Mesenchymal stem cell (in vitro differentiated cells and primary cell): ENCODE measurements around the gene PM20D2.

ENCODE experiments used
- DNase-seq: peaks from one replicate; pipeline ENCODE4 v3.0.0-alpha.2; 2013
- H2AFZ ChIP-seq: one replicate; pipeline ENCODE4 v1.6.1; 2013; ENCODE audit warnings: low read depth, mild to moderate bottlenecking, control low read depth, inconsistent platforms, low read length, moderate library complexity
- H2AK5ac ChIP-seq: 2 replicates; pipeline ENCODE4 v1.6.1; 2013; ENCODE audit warnings: low read length, moderate library complexity, mild to moderate bottlenecking, inconsistent platforms; ENCODE audit not compliant: severe bottlenecking
- H2BK120ac ChIP-seq: one replicate; pipeline ENCODE4 v1.6.1; 2013; ENCODE audit warnings: low read depth, mild to moderate bottlenecking, inconsistent platforms, low read length, moderate library complexity
- H2BK12ac ChIP-seq, 2 experiments: one replicate each; pipeline ENCODE4 v1.6.1; 2013; ENCODE audit warnings: inconsistent platforms in 2 of 2, low read length in 2 of 2, mild to moderate bottlenecking in 2 of 2, moderate library complexity in 2 of 2, control low read depth in 1 of 2
- H2BK15ac ChIP-seq: one replicate; pipeline ENCODE4 v1.6.1; 2013; ENCODE audit warnings: mild to moderate bottlenecking, low read depth, inconsistent platforms; ENCODE audit not compliant: poor library complexity, severe bottlenecking
- H2BK5ac ChIP-seq: 2 replicates; pipeline ENCODE4 v1.6.1; 2013; ENCODE audit warnings: low read depth, mild to moderate bottlenecking, low read length, control low read depth, inconsistent platforms; ENCODE audit not compliant: poor library complexity, severe bottlenecking
- H3K14ac ChIP-seq, 2 experiments: one replicate each; pipeline ENCODE4 v1.6.1; 2013; ENCODE audit warnings: inconsistent platforms in 2 of 2, low read length in 2 of 2, control low read depth in 1 of 2, mild to moderate bottlenecking in 1 of 2, moderate library complexity in 1 of 2
- H3K18ac ChIP-seq, 2 experiments: one replicate each; pipeline ENCODE4 v1.6.1; 2013; ENCODE audit warnings: inconsistent platforms in 2 of 2, low read length in 2 of 2, control low read depth in 1 of 2, low read depth in 1 of 2, mild to moderate bottlenecking in 1 of 2
- H3K23ac ChIP-seq, 2 experiments: one replicate each; pipeline ENCODE4 v1.6.1; 2013; ENCODE audit warnings: inconsistent platforms in 2 of 2, low read length in 2 of 2, mild to moderate bottlenecking in 2 of 2, moderate library complexity in 2 of 2, control low read depth in 1 of 2
- H3K27ac ChIP-seq: 2 replicates; pipeline ENCODE4 v1.5.1; 2013; ENCODE audit warnings: mild to moderate bottlenecking, moderate library complexity, low read length, control low read depth, inconsistent platforms; ENCODE audit not compliant: poor library complexity, severe bottlenecking
- H3K27me3 ChIP-seq, 2 experiments: 2 replicates each; pipeline versions ENCODE4 v1.6.1 to v1.7.0; 2013; ENCODE audit warnings: low read length in 2 of 2, mild to moderate bottlenecking in 2 of 2, moderate library complexity in 2 of 2, control low read depth in 1 of 2, inconsistent platforms in 1 of 2; ENCODE audit not compliant: control insufficient read depth in 1 of 2, insufficient read depth in 1 of 2
- H3K36me3 ChIP-seq, 2 experiments: 2 replicates each; pipeline versions ENCODE4 v1.6.1 to v1.7.0; 2013; ENCODE audit warnings: low read length in 2 of 2, control low read depth in 1 of 2, inconsistent platforms in 1 of 2, low read depth in 1 of 2, mild to moderate bottlenecking in 1 of 2; ENCODE audit not compliant: insufficient read depth in 2 of 2, control insufficient read depth in 1 of 2
- H3K4ac ChIP-seq, 2 experiments: one replicate each; pipeline ENCODE4 v1.6.1; 2013; ENCODE audit warnings: inconsistent platforms in 2 of 2, low read length in 2 of 2, mild to moderate bottlenecking in 2 of 2, moderate library complexity in 2 of 2, control low read depth in 1 of 2, low read depth in 1 of 2
- H3K4me1 ChIP-seq: 2 replicates; pipeline ENCODE4 v1.6.1; 2013; ENCODE audit warnings: low read depth, low read length, control low read depth; ENCODE audit not compliant: control insufficient read depth, insufficient read depth
- H3K4me2 ChIP-seq: 2 replicates; pipeline ENCODE4 v1.6.1; 2013; ENCODE audit warnings: low read length, mild to moderate bottlenecking, inconsistent platforms; ENCODE audit not compliant: poor library complexity, severe bottlenecking
- H3K4me3 ChIP-seq, 2 experiments: 2 replicates each; pipeline versions ENCODE4 v1.5.1 to v1.7.0; 2013; ENCODE audit warnings: low read length in 2 of 2, mild to moderate bottlenecking in 2 of 2, control low read depth in 1 of 2, low read depth in 1 of 2; ENCODE audit not compliant: insufficient read depth in 1 of 2
- H3K79me1 ChIP-seq: replicated peaks from 2 replicates; pipeline ENCODE4 v1.6.1; 2013; ENCODE audit warnings: mild to moderate bottlenecking, control low read depth, low read length, inconsistent platforms; ENCODE audit not compliant: poor library complexity, severe bottlenecking
- H3K9ac ChIP-seq: 2 replicates; pipeline ENCODE4 v1.7.0; 2013; ENCODE audit warnings: mild to moderate bottlenecking, low read length, moderate library complexity
- H3K9me3 ChIP-seq: 2 replicates; pipeline ENCODE4 v1.7.0; 2013; ENCODE audit warnings: mild to moderate bottlenecking, low read length; ENCODE audit not compliant: control insufficient read depth
- H4K8ac ChIP-seq: one replicate; pipeline ENCODE4 v1.6.1; 2013; ENCODE audit warnings: inconsistent platforms, mild to moderate bottlenecking, low read length, moderate library complexity
- H4K91ac ChIP-seq: one replicate; pipeline ENCODE4 v1.6.1; 2013; ENCODE audit warnings: mild to moderate bottlenecking, low read length, inconsistent platforms
- WGBS: methylation state at CpG from one replicate; pipeline ENCODE4 v1.1.7; 2013; ENCODE audit warnings: mixed read lengths; 5-methylcytosine and 5-hydroxymethylcytosine counted together

The PM20D2 gene

DNA sequence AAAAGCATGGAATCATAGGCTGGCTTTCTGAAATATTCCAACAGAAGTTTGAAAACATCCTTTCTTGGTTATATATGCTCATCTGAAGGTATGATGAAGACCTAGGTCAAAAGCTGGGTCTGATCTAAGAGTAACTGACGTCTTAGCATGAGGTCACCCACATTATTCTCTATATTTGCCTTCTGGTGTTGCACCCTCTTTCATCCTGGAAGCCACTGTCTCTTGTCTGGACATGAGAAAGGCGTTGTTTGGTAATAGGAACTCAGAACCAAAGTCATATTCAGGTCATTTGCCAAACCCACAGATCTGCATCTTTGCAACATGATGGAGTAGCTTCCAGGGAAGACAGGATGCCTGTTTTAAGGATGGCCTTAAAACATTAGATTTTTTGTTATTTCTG is 53.7 kb downstream of the PM20D2 start:
- peaks cover 11% of the 10 kb centered on the region for H3K9me3 ChIP-seq

DNA sequence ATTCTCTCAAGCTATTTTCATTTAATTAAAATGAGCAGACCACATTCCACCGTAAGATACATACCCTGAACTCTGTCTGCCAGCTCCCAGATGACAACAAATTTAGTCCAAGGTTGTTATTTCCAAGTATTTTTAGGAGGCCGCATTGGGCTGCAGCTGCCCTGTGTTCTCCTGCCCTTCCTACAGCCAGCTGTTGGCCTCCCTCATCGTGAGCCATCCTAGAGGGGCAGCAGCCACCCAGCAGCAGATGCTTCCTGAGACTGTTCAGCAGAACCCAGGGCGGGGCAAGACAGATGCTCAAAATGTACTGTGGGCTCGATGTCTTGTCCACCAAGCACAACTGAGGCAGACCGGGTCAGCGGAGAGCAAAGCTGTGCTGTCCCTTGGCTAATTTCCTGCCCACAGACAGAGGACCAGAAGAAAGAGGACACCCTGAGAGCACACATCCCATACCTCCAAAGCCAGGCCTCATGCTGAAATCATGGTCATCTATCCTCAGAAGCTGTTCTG is 54.9 kb downstream of the PM20D2 start:
- Histone ChIP-seq H2BK5ac (no peak overlapping the region), H3K4me3 (no peak overlapping the region), H3K4me1 (no peaks in the 10 kb centered on the region), H3K4ac (no peak overlapping the region), H2AK5ac (no peak overlapping the region), H2BK15ac (no peak overlapping the region), H3K36me3 (no peaks in the 10 kb centered on the region), H3K27ac (no peak overlapping the region), H3K9ac (no peak overlapping the region), H2BK12ac (no peak overlapping the region), H4K8ac (no peak overlapping the region), H3K23ac (no peak overlapping the region), H3K27me3 (peaks cover 14 to 22% of the 10 kb centered on the region in 2 experiments), H4K91ac (no peak overlapping the region), H3K18ac (no peak overlapping the region), H3K79me1 (no peaks in the 10 kb centered on the region), H2AFZ (no peak overlapping the region), H3K9me3 (peaks cover 2% of the 10 kb centered on the region), H2BK120ac (no peak overlapping the region), H3K14ac (no peak overlapping the region), H3K4me2 (no peak overlapping the region)
- WGBS, result 89% methylated on average over 7 of the region's 7 CpGs
- DNase-seq, result no peak

More for the DNA sequence above, 53.7 kb downstream of the PM20D2 start:
- no peak overlapping the region for H3K27ac ChIP-seq
- H3K4me1 ChIP-seq, result no peaks in the 10 kb centered on the region
- H2AFZ ChIP-seq, result no peak overlapping the region
- H3K18ac ChIP-seq, result no peak overlapping the region
- H3K27me3 ChIP-seq, result peaks cover 14 to 19% of the 10 kb centered on the region in 2 experiments
- no peak overlapping the region for H3K4me2 ChIP-seq
- DNase-seq, result no peak
- no peaks in the 10 kb centered on the region for H3K36me3 ChIP-seq
- no peak overlapping the region for H2BK120ac ChIP-seq
- H2AK5ac ChIP-seq, result no peak overlapping the region
- H2BK12ac ChIP-seq, result no peak overlapping the region
- H3K23ac ChIP-seq, result no peak overlapping the region
- no peak overlapping the region for H4K8ac ChIP-seq
- no peak overlapping the region for H2BK5ac ChIP-seq
- WGBS, result 47% methylated on average over 2 of the region's 2 CpGs
- no peak overlapping the region for H3K4ac ChIP-seq
- no peak overlapping the region for H4K91ac ChIP-seq
- no peak overlapping the region for H3K9ac ChIP-seq
- no peaks in the 10 kb centered on the region for H3K79me1 ChIP-seq
- no peak overlapping the region for H3K4me3 ChIP-seq
- no peak overlapping the region for H3K14ac ChIP-seq
- H2BK15ac ChIP-seq, result no peak overlapping the region

DNA sequence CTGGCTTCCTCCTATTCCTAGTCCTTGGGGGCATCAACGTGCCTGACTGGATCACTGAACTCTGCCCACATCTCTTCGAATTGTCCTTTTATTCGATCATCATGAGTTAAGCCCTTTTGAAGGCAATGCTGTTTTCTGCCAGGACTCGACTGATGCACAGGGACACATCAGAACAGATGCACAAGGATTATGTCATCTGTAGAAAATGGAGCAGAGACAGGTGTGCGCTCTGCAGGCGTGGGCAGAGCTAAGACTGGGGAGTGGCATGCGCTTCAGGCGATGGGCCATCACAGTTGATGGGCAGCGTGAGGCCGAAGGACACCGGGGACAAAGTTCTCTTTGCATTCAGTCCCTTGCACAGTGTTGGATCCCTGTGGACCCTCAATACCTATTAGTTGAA is 58.2 kb downstream of the PM20D2 start:
- Histone ChIP-seq H3K4me2 (no peak overlapping the region), H3K27ac (no peak overlapping the region), H3K14ac (no peak overlapping the region), H2BK12ac (no peak overlapping the region), H2BK5ac (no peak overlapping the region), H2AFZ (no peak overlapping the region), H2BK15ac (no peak overlapping the region), H2BK120ac (no peak overlapping the region), H4K91ac (no peak overlapping the region), H2AK5ac (no peak overlapping the region), H3K9ac (no peak overlapping the region), H3K27me3 (peaks cover 5 to 12% of the 10 kb centered on the region in 2 experiments), H3K4me3 (no peak overlapping the region), H4K8ac (no peak overlapping the region), H3K4ac (no peak overlapping the region), H3K18ac (no peak overlapping the region), H3K79me1 (no peaks in the 10 kb centered on the region), H3K36me3 (no peaks in the 10 kb centered on the region), H3K4me1 (no peaks in the 10 kb centered on the region), H3K23ac (no peak overlapping the region), H3K9me3 (no peaks in the 10 kb centered on the region)
- WGBS, result 90% methylated on average over 11 of the region's 11 CpGs
- no peak for DNase-seq

DNA sequence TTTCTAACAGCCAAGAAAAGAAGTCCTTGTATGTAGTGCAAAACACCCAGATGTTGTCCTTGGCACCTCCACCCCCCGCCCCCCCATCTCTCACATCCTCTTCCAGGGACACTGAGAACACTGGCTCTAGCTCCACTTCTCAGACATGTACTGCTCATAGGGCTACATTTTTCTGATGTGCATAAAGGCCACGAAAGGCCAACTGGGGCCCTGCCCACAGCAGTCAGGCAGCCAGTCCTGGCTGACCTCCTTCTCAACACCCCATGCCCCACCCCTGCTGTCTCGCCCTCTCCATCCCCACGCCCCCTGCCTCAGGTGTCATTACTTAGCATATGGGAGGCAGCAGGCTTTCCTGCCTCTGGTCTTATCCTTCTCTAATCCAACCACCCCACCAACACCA is 60.0 kb downstream of the PM20D2 start:
- DNase-seq, result no peak
- Histone ChIP-seq H3K9me3 (no peaks in the 10 kb centered on the region), H3K14ac (no peak overlapping the region), H3K18ac (no peak overlapping the region), H4K8ac (no peak overlapping the region), H2AFZ (no peak overlapping the region), H3K4me1 (no peaks in the 10 kb centered on the region), H3K9ac (no peak overlapping the region), H3K27ac (no peak overlapping the region), H2BK5ac (no peak overlapping the region), H3K23ac (no peak overlapping the region), H3K4me3 (no peak overlapping the region), H2BK15ac (no peak overlapping the region), H2BK12ac (no peak overlapping the region), H2AK5ac (no peak overlapping the region), H3K36me3 (no peaks in the 10 kb centered on the region), H2BK120ac (no peak overlapping the region), H4K91ac (no peak overlapping the region), H3K27me3 (peaks cover 2 to 16% of the 10 kb centered on the region in 2 experiments), H3K4me2 (no peak overlapping the region), H3K79me1 (no peaks in the 10 kb centered on the region), H3K4ac (no peak overlapping the region)
- 57% methylated on average over 4 of the region's 4 CpGs for WGBS
